KMS-11 (cell line): Measurements from ENCODE around the gene CSMD2.
"Not testable (repeated sequence)": the region's sequence is repeated elsewhere in the genome, so short reads cannot be mapped to it uniquely, and the experiment has no call there.

ENCODE experiments used
- H2AFZ ChIP-seq: fragments of 200-600 bp; sonication (generic); 2 replicates; pipeline ENCODE4 v1.6.1; 2016; ENCODE audit warnings: antibody characterized with exemption, mixed run types, low read depth
- H3K27ac ChIP-seq: fragments of 200-600 bp; sonication (generic); 2 replicates; pipeline ENCODE4 v1.6.1; 2016; ENCODE audit warnings: mild to moderate bottlenecking, mixed run types
- H3K27me3 ChIP-seq: fragments of 200-600 bp; sonication (generic); 2 replicates; pipeline ENCODE4 v1.6.1; 2017; ENCODE audit warnings: mild to moderate bottlenecking, low read depth, mixed run types, moderate library complexity; ENCODE audit not compliant: insufficient read depth
- H3K36me3 ChIP-seq: fragments of 200-600 bp; sonication (generic); 2 replicates; pipeline ENCODE4 v1.6.1; 2017; ENCODE audit warnings: mild to moderate bottlenecking, mixed run types; ENCODE audit not compliant: insufficient read depth
- H3K4me1 ChIP-seq: fragments of 200-600 bp; sonication (generic); 2 replicates; pipeline ENCODE4 v1.6.1; 2016; ENCODE audit warnings: mild to moderate bottlenecking, low read depth, mixed run types; ENCODE audit not compliant: poor library complexity, severe bottlenecking
- H3K4me2 ChIP-seq: fragments of 200-600 bp; sonication (generic); 2 replicates; pipeline ENCODE4 v1.7.0; 2016; ENCODE audit warnings: mild to moderate bottlenecking, mixed run types
- H3K4me3 ChIP-seq: fragments of 200-600 bp; sonication (generic); IDR thresholded peaks from 2 replicates; pipeline ENCODE4 v1.6.1; 2017; ENCODE audit warnings: low read depth, low read length, mixed read lengths; ENCODE audit not compliant: insufficient read depth
- H3K79me2 ChIP-seq: fragments of 200-600 bp; sonication (generic); 2 replicates; pipeline ENCODE4 v1.6.1; 2016; ENCODE audit warnings: low read depth, mixed run types; ENCODE audit not compliant: insufficient read depth
- H3K9ac ChIP-seq: fragments of 200-600 bp; sonication (generic); 2 replicates; pipeline ENCODE4 v1.6.1; 2016; ENCODE audit warnings: mild to moderate bottlenecking, mixed run types
- H4K20me1 ChIP-seq: fragments of 200-600 bp; sonication (generic); 2 replicates; pipeline ENCODE4 v1.6.1; 2016; ENCODE audit warnings: mild to moderate bottlenecking, mixed run types; ENCODE audit not compliant: insufficient read depth
- CTCF ChIP-seq: fragments of 200-600 bp; sonication (generic); conservative IDR thresholded peaks from 2 replicates; pipeline ENCODE4 v1.6.1; 2017; ENCODE audit warnings: low read depth, mild to moderate bottlenecking, antibody characterized with exemption, low read length, moderate library complexity, mixed read lengths

CSMD2 gene

GRCh38 chr1:33515112-33515511 lies 649.9 kb downstream of the CSMD2 start:
- Histone ChIP-seq H3K4me3 (no peak overlapping the region), H4K20me1 (no peaks in the 10 kb centered on the region), H3K27me3 (no peaks in the 10 kb centered on the region), H3K79me2 (no peaks in the 10 kb centered on the region), H3K4me1 (no peaks in the 10 kb centered on the region), H3K27ac (no peak overlapping the region), H3K4me2 (no peak overlapping the region), H2AFZ (no peak overlapping the region), H3K36me3 (no peaks in the 10 kb centered on the region), H3K9ac (no peak overlapping the region)
- no peak for TF ChIP-seq CTCF

- Histone ChIP-seq H3K27ac (no peak overlapping the region), H3K4me3 (no peak overlapping the region), H3K79me2 (no peaks in the 10 kb centered on the region), H3K27me3 (no peaks in the 10 kb centered on the region), H2AFZ (no peak overlapping the region), H4K20me1 (no peaks in the 10 kb centered on the region), H3K4me1 (no peaks in the 10 kb centered on the region), H3K9ac (no peak overlapping the region), H3K4me2 (no peak overlapping the region), H3K36me3 (no peaks in the 10 kb centered on the region)
- TF ChIP-seq CTCF = no peak
These were observed 652.6 kb downstream of the CSMD2 start for GRCh38 chr1:33512226-33513011.

- not testable (repeated sequence) for H3K4me1 ChIP-seq, H3K4me3 ChIP-seq, H3K27me3 ChIP-seq, H3K4me2 ChIP-seq, H3K79me2 ChIP-seq, H3K36me3 ChIP-seq, H3K9ac ChIP-seq, H4K20me1 ChIP-seq, H2AFZ ChIP-seq, H3K27ac ChIP-seq
These were observed 655.8 kb downstream of the CSMD2 start for GRCh38 chr1:33509276-33509675.

GRCh38 chr1:33508151-33508550 lies 656.9 kb downstream of the CSMD2 start:
- no peaks in the 10 kb centered on the region for H4K20me1 ChIP-seq
- no peak overlapping the region for H3K4me2 ChIP-seq
- no peak overlapping the region for H3K27ac ChIP-seq
- no peak overlapping the region for H3K9ac ChIP-seq
- no peaks in the 10 kb centered on the region for H3K36me3 ChIP-seq
- no peak overlapping the region for H2AFZ ChIP-seq
- H3K79me2 ChIP-seq = no peaks in the 10 kb centered on the region
- H3K4me1 ChIP-seq = no peaks in the 10 kb centered on the region
- no peaks in the 10 kb centered on the region for H3K27me3 ChIP-seq
- no peak for TF ChIP-seq CTCF
- no peak overlapping the region for H3K4me3 ChIP-seq

GRCh38 chr1:33507661-33508060 lies 657.4 kb downstream of the CSMD2 start:
- Histone ChIP-seq H3K4me2 (no peak overlapping the region), H3K4me1 (no peaks in the 10 kb centered on the region), H3K36me3 (no peaks in the 10 kb centered on the region), H3K4me3 (no peak overlapping the region), H3K79me2 (no peaks in the 10 kb centered on the region), H4K20me1 (no peaks in the 10 kb centered on the region), H3K27ac (no peak overlapping the region), H3K27me3 (no peaks in the 10 kb centered on the region), H3K9ac (no peak overlapping the region), H2AFZ (no peak overlapping the region)
- TF ChIP-seq CTCF = no peak
